ENCODE data around the gene FBXO42.
A peak's percentile ranks its signal among the peaks of the same experiment; 100 is the strongest.

Gene FBXO42

DNA sequence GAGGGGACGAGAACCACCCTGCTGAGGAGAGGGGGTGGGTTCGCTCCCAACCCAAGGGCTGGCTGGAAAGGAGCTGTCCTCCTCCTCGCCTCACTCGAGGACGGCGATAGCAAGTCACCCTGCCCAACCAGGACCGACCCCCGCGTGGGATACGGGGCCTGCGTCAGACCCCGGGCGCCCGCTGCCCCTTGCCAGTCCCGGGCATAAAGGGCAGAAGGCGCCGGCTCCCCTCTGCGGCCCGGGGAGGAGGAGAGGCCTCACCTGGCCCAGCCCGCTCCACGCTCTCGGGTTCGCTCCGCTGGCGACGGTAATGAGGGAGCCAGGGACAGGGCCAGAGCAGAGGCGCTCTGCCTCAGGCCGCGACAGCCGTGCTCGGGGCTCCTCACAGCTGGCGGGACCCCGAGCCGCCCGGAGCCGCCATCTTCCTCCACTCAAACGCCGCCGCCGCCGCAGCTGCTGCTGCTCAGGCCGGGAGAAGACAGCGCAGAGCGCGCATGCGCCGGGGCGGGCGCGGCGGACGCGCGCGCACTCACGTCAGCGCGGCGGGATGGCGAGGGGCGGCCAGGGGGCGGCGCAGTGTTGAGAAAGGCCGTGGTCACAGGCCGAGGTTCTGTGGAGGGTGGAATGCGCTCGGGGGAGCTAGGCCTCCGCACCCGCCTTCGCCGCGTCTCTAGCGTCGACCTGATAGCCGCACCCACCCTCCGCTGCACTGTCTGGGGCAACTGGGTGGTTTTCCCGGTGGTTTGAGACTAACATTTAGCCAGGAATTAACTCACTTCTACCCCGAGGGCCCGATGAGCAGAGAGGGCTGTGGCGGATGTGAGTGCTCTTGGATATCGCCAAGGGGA is at the start of gene FBXO42:
Gene FBXO42, minus strand, starts transcription at position 487 of the 848 bp plus-strand sequence. CDS start 37,062 bp downstream, outside the sequence.
- no peaks in the 10 kb centered on the region for H3K27me3 ChIP-seq (ENCODE audit: control insufficient read depth, insufficient read depth, low read length)
- no peaks in the 10 kb centered on the region for H3K9me3 ChIP-seq (ENCODE audit: control insufficient read depth, low read length)
- peaks cover 15% of the 10 kb centered on the region for H3K4me1 ChIP-seq (ENCODE audit: control insufficient read depth, insufficient read depth, low read length)
- H3K9ac ChIP-seq (ENCODE audit: low read length) = peak within 1 kb of the TSS; percentile 86
- no peaks in the 10 kb centered on the region for H3K36me3 ChIP-seq (ENCODE audit: control insufficient read depth, insufficient read depth, low read length)
- peak within 1 kb of the TSS; percentile 91 for H3K4me3 ChIP-seq (ENCODE audit: low read length)

DNA sequence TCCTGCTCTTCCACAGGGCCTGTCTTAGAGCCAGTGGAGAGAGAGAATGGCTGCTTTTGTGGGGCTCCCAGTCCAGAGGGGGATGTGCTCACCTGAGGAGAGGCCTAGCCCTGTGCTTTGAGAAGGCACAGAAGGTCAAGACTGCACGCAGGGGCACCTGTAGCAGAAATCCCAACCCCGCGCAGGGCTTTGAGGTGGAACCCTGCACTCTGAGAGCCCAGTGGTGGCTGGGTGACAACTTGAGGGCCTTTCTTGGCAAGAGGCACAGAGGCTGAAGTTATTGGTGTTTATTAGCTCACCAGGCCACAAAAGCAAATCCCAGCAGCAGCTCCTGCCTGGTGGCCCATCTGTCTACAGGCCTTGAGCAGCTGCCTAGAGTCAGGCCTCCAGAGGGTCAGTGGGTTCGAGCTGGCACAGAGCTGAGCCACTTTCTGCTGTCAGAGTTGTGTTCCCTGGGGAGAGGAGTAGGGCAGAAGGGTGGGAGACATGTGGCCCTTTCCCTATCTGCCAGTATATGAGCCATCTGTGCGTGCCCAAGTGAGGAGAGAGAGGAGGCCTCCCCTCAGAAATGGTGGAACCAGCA is 46.2 kb upstream of the FBXO42 start:
- Histone ChIP-seq H3K4me1 (ENCODE audit: control insufficient read depth, insufficient read depth, low read length) (no peaks in the 10 kb centered on the region), H3K9ac (ENCODE audit: low read length) (no peak overlapping the region), H3K9me3 (ENCODE audit: control insufficient read depth, low read length) (no peaks in the 10 kb centered on the region), H3K4me3 (ENCODE audit: low read length) (no peak overlapping the region), H3K27me3 (ENCODE audit: control insufficient read depth, insufficient read depth, low read length) (no peaks in the 10 kb centered on the region), H3K36me3 (ENCODE audit: control insufficient read depth, insufficient read depth, low read length) (no peaks in the 10 kb centered on the region)

DNA sequence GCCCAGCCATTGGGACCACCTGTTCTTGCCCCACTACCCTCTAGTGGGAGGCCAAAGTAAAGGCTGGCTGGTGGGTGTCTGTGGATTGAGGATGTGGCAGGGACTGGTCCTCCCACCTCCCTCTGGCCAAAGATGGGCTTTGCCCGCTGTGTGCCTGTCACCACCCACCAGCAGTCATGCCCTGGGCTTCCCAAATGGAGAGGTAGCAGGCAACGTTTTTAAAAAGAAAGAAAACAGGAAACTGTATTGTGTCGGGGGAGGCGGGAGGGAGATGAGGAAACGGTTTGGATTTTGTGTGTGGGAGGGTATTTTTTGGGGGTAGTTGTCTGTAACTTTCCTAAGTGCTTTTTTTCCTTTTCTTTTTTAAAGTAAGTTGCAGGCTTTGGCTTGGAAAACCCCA is 44.8 kb upstream of the FBXO42 start:
- Histone ChIP-seq H3K9ac (ENCODE audit: low read length) (no peak overlapping the region), H3K4me3 (ENCODE audit: low read length) (no peak overlapping the region), H3K4me1 (ENCODE audit: control insufficient read depth, insufficient read depth, low read length) (peaks cover 10% of the 10 kb centered on the region), H3K27me3 (ENCODE audit: control insufficient read depth, insufficient read depth, low read length) (no peaks in the 10 kb centered on the region), H3K36me3 (ENCODE audit: control insufficient read depth, insufficient read depth, low read length) (no peaks in the 10 kb centered on the region), H3K9me3 (ENCODE audit: control insufficient read depth, low read length) (no peaks in the 10 kb centered on the region)

DNA sequence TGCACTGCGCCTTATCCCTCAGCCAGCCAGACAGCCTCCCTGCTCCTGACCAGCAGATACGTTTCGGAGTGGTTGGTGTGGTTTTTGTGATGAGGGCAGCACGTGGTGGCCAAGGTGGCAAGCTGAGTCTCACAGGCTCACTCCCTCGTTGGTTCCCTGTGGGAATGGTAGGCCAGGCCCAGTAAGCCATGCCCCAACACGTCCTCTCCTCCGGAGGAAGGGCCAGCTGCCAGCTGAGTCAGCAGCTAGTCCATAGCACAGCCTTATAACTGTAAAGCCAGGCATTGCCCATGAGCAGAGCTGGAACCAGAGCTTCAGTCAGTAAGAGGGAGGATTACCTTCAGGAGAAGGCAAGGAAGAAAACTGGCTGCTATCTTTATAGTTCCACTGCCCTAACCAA is 44.3 kb upstream of the FBXO42 start:
- no peak overlapping the region for H3K9ac ChIP-seq (ENCODE audit: low read length)
- H3K4me1 ChIP-seq (ENCODE audit: control insufficient read depth, insufficient read depth, low read length) = peaks cover 15% of the 10 kb centered on the region
- H3K4me3 ChIP-seq (ENCODE audit: low read length) = no peak overlapping the region
- H3K9me3 ChIP-seq (ENCODE audit: control insufficient read depth, low read length) = no peaks in the 10 kb centered on the region
- no peaks in the 10 kb centered on the region for H3K27me3 ChIP-seq (ENCODE audit: control insufficient read depth, insufficient read depth, low read length)
- H3K36me3 ChIP-seq (ENCODE audit: control insufficient read depth, insufficient read depth, low read length) = no peaks in the 10 kb centered on the region

DNA sequence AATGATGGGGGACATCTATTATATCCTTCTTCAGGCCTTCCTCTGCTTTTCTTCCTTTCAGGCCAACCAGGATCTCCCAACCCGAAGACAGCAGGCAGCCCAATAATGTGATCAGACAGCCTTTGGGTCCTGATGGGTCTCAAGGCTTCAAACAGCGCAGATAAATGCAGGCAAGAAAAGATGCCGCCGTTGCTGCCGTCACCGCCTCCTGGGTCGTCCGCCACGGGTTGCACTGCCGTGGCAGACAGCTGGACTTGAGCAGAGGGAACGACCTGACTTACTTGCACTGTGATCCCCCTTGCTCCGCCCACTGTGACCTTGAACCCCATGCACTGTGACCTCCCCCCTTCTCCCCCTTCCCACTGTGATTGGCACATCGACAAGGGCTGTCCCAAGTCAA is 42.7 kb upstream of the FBXO42 start:
- Histone ChIP-seq H3K4me1 (ENCODE audit: control insufficient read depth, insufficient read depth, low read length) (peaks cover 18% of the 10 kb centered on the region), H3K9ac (ENCODE audit: low read length) (no peak overlapping the region), H3K4me3 (ENCODE audit: low read length) (no peak overlapping the region), H3K27me3 (ENCODE audit: control insufficient read depth, insufficient read depth, low read length) (no peaks in the 10 kb centered on the region), H3K9me3 (ENCODE audit: control insufficient read depth, low read length) (no peaks in the 10 kb centered on the region), H3K36me3 (ENCODE audit: control insufficient read depth, insufficient read depth, low read length) (no peaks in the 10 kb centered on the region)

DNA sequence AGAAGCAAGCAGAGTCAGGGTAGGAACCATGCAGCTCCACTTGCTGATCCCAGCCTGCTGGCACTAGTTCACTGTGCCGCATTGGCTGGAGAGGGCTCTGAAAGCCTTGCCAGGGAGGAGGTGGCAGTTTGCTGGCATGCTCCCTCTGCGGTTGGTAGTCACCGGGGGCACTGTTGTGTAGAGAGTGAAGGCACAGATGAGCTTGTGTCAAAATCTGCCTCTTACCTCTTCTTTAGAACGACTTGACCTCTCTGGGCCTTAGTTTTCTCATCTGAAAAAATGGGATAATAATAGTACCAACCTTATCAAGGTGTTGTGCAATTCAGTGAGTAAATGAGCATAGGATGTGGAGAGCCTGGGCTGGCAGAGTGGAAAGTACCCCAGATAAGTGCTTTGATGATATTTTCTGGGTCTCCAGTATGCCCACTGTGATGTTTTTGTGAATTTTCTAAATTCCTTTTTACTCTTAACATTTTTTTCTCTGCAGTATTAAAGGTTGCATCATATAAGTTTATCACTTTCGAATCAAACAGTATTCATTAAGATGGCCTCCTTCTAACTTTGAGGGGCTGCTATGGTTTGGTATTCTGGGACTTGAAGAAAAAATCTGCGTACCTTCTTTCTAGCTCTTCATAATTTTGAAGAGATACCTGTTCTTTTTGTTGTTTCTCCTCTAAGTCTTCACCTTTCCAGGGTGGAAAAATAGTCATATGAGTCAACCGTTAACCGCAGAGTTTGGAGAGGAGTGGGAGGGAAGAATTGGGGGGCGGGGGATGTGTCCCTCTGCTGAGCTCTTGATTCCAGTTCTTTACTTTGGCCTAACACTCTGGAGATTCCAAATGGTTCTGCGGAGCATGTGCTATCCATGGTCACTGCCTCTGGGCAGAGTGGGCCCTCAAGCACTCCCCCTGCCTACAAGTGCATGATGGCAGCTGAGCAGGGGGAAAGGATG is 41.6 kb upstream of the FBXO42 start:
- Histone ChIP-seq H3K9ac (ENCODE audit: low read length) (no peak overlapping the region), H3K4me1 (ENCODE audit: control insufficient read depth, insufficient read depth, low read length) (peaks cover 18% of the 10 kb centered on the region), H3K27me3 (ENCODE audit: control insufficient read depth, insufficient read depth, low read length) (no peaks in the 10 kb centered on the region), H3K36me3 (ENCODE audit: control insufficient read depth, insufficient read depth, low read length) (no peaks in the 10 kb centered on the region), H3K9me3 (ENCODE audit: control insufficient read depth, low read length) (no peaks in the 10 kb centered on the region), H3K4me3 (ENCODE audit: low read length) (no peak overlapping the region)

DNA sequence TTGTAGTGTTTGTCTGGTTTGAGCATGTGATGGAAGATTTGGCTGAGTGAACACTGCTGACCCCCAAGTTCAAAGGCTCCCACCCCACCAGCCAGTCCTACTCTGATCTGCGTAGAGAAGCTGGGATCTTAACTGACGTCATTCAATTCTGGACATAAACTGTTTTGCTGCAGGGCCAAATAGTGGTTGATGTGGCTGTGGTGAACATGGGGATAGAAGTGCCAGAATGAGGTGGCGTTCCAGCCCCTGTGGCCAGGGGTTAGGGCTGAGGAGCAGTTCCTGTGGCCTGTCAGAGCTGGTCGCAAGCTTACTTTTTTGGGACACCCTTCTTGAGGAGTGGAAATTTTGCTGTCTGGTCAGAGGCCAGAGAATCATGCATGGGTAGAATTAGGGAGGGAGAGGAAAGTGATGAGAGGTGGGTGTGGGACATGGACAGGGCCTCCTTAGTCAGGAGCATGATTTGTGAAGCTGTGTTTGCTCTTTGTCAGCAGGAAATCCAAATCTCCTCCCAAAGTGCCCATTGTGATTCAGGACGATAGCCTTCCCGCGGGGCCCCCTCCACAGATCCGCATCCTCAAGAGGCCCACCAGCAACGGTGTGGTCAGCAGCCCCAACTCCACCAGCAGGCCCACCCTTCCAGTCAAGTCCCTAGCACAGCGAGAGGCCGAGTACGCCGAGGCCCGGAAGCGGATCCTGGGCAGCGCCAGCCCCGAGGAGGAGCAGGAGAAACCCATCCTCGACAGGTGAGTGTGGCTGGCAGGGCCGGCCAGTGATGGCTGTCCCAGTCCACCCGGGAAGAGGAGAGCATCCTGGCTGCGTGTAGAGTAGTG is 40.7 kb upstream of the FBXO42 start:
- H3K4me1 ChIP-seq (ENCODE audit: control insufficient read depth, insufficient read depth, low read length) = peaks cover 18% of the 10 kb centered on the region

DNA sequence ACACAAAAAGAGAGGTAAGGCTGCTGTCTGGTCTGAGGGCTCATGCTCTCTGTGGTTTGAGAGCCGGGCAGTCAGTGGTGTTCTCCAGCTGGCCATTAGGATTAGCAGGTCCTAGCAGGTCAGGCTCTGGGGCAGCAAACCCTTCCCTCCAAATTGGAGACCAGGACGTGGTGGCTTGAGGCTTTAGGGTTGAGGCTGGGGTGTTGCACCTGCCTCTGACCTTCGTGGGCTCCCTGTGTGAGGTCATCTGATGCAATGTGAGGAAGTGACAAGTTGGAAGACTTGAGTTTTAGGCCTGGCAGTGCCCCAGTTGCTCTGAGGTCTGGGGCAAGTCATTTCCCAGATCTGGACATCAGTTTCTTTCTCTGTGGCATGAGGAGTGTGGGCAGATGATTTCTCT is 39.1 kb upstream of the FBXO42 start:
- Histone ChIP-seq H3K9ac (ENCODE audit: low read length) (no peak overlapping the region), H3K36me3 (ENCODE audit: control insufficient read depth, insufficient read depth, low read length) (no peaks in the 10 kb centered on the region), H3K9me3 (ENCODE audit: control insufficient read depth, low read length) (no peaks in the 10 kb centered on the region), H3K4me3 (ENCODE audit: low read length) (no peak overlapping the region), H3K27me3 (ENCODE audit: control insufficient read depth, insufficient read depth, low read length) (no peaks in the 10 kb centered on the region), H3K4me1 (ENCODE audit: control insufficient read depth, insufficient read depth, low read length) (peaks cover 29% of the 10 kb centered on the region)

More for the DNA sequence above, 40.7 kb upstream of the FBXO42 start:
- H3K27me3 ChIP-seq (ENCODE audit: control insufficient read depth, insufficient read depth, low read length) = no peaks in the 10 kb centered on the region
- no peaks in the 10 kb centered on the region for H3K9me3 ChIP-seq (ENCODE audit: control insufficient read depth, low read length)
- H3K36me3 ChIP-seq (ENCODE audit: control insufficient read depth, insufficient read depth, low read length) = no peaks in the 10 kb centered on the region
- H3K9ac ChIP-seq (ENCODE audit: low read length) = no peak overlapping the region
- no peak overlapping the region for H3K4me3 ChIP-seq (ENCODE audit: low read length)

DNA sequence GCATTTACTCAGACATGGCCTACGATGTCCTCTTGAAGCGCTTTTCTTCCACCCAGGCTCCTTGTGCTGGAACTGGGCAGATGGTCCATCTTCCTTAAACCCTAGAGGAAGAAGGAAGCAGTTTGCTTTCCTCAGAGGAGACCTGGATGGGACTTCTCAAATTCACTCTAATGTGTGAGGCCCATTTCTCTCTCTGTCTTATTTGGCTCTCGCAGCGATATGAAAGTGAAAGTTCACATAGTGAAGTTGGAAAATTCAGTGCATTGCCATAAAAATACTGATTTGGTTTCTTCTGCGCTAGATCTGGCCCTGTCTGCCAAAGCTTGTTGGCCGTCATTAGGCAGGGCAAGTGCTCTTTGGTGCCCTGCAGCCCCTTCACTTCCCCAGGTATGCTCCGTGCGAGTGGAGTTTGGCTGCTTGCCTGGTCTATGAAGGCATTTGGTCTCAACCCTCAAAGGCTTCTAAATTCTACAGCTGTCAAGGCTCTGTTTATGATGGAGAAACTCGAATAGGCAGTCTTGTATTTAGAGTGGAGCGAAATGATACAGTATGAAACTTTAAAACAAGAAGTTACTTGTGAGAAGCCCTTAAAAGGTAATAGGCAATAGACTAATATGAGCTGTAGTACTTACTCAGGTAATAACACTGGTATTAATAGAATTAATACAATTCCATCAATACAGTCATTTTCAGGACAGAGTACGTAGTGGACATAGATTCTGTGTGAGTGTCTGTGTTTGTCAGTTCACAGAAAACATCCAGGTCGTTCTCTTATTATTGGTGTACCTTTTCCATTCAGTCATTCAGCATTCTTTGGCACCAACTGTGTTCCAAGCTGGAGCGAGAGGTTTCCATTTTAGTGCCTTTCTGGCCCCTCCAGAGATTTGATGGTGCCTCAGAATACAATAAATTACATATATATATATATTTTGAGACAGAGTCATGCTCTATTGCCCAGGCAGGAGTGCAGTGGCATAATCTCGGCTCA is 35.2 kb upstream of the FBXO42 start:
- Histone ChIP-seq H3K9me3 (ENCODE audit: control insufficient read depth, low read length) (no peaks in the 10 kb centered on the region), H3K27me3 (ENCODE audit: control insufficient read depth, insufficient read depth, low read length) (no peaks in the 10 kb centered on the region), H3K4me1 (ENCODE audit: control insufficient read depth, insufficient read depth, low read length) (peaks cover 38% of the 10 kb centered on the region), H3K9ac (ENCODE audit: low read length) (peak overlapping the region; percentile 44), H3K4me3 (ENCODE audit: low read length) (no peak overlapping the region), H3K36me3 (ENCODE audit: control insufficient read depth, insufficient read depth, low read length) (no peaks in the 10 kb centered on the region)

DNA sequence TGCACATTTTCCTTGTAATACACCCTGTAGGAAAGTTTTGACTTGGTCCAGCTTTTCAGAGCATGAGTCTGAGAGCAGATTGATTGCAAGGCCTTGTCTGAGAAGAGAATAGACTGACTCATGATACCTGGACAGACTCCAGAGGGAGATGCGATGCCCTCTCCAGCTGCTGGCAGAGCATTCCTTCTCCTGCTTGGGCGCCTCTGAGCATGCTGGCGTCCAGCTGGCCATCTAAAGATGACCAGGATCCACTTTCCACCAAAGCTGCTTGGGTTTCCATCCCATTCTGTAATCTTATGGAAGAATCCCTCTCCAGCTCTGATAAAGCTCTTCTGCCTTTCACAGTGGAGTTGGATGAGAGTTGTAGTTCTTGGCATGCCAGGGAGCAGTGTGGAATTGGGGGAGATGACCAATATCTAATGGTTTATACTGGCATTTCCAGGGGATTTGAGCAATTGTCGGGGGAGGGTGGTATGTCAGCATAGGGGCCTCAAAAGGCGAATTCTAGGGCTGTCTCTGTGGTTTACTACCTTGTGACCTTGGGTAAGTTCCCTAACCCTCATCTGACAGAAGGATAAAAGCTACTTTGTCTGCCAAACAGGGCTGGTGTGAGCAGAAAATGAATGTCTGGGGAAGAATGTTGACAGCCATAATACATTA is 34.3 kb upstream of the FBXO42 start:
- Histone ChIP-seq H3K4me1 (ENCODE audit: control insufficient read depth, insufficient read depth, low read length) (peaks cover 30% of the 10 kb centered on the region), H3K9me3 (ENCODE audit: control insufficient read depth, low read length) (no peaks in the 10 kb centered on the region), H3K4me3 (ENCODE audit: low read length) (no peak overlapping the region), H3K9ac (ENCODE audit: low read length) (peak overlapping the region; percentile 44), H3K27me3 (ENCODE audit: control insufficient read depth, insufficient read depth, low read length) (no peaks in the 10 kb centered on the region), H3K36me3 (ENCODE audit: control insufficient read depth, insufficient read depth, low read length) (no peaks in the 10 kb centered on the region)
